Activated naive CD8-positive, alpha-beta T cell treated with anti-CD3 and anti-CD28 coated beads for 36 hours (primary cell): ENCODE measurements around the gene RASSF3. TPM values are rescaled to one million over a fixed set of nuclear protein-coding genes. Genes with fewer than 3 reads are reported as not detected.

Source experiments
- DNase-seq: peaks from one replicate; pipeline ENCODE4 v3.0.0; 2021
- H3K27ac Mint-ChIP-seq: one replicate; pipeline ENCODE4 v1.8.0; 2022; ENCODE audit warnings: mild to moderate bottlenecking, moderate library complexity, mixed read lengths
- H3K27me3 Mint-ChIP-seq: one replicate; pipeline ENCODE4 v1.8.0; 2022; ENCODE audit warnings: mild to moderate bottlenecking, mixed read lengths
- H3K36me3 Mint-ChIP-seq: one replicate; pipeline ENCODE4 v1.8.0; 2021; ENCODE audit warnings: mild to moderate bottlenecking, mixed read lengths
- H3K4me1 Mint-ChIP-seq: one replicate; pipeline ENCODE4 v1.8.0; 2021; ENCODE audit warnings: mixed read lengths
- H3K4me3 Mint-ChIP-seq: one replicate; pipeline ENCODE4 v1.8.0; 2022; ENCODE audit warnings: mild to moderate bottlenecking, moderate library complexity, mixed read lengths
- H3K9me3 Mint-ChIP-seq: one replicate; pipeline ENCODE4 v1.8.0; 2022; ENCODE audit warnings: mixed read lengths
- total RNA-seq, 2 experiments: library from RNA; stranded (reverse); gene quantifications; one replicate each; pipeline ENCODE4 v1.2.3, GENCODE V29; 2021

The RASSF3 gene
- total RNA-seq, 2 experiments from 2014 or later: 48.0 to 51.0 TPM

GRCh38 chr12:64722835-64723234 is 112.5 kb downstream of the RASSF3 start:
- no peaks in the 10 kb centered on the region for H3K9me3 Mint-ChIP-seq
- H3K27me3 Mint-ChIP-seq: no peaks in the 10 kb centered on the region
- peaks cover 4% of the 10 kb centered on the region for H3K4me1 Mint-ChIP-seq
- no peak overlapping the region for H3K27ac Mint-ChIP-seq
- H3K4me3 Mint-ChIP-seq: no peak overlapping the region
- peaks cover 21% of the 10 kb centered on the region for H3K36me3 Mint-ChIP-seq
- no peak for DNase-seq

- Mint-ChIP-seq H3K9me3 (no peaks in the 10 kb centered on the region), H3K27me3 (no peaks in the 10 kb centered on the region), H3K4me1 (peaks cover 4% of the 10 kb centered on the region), H3K4me3 (no peak overlapping the region), H3K36me3 (peaks cover 27% of the 10 kb centered on the region), H3K27ac (no peak overlapping the region)
- DNase-seq: no peak
Observed at GRCh38 chr12:64723630-64724029, 113.3 kb downstream of the RASSF3 start.

GRCh38 chr12:64724201-64724745 is 114.0 kb downstream of the RASSF3 start:
- no peak for DNase-seq
- H3K9me3 Mint-ChIP-seq: no peaks in the 10 kb centered on the region
- H3K27ac Mint-ChIP-seq: no peak overlapping the region
- H3K4me1 Mint-ChIP-seq: peaks cover 4% of the 10 kb centered on the region
- no peak overlapping the region for H3K4me3 Mint-ChIP-seq
- no peaks in the 10 kb centered on the region for H3K27me3 Mint-ChIP-seq
- H3K36me3 Mint-ChIP-seq: peaks cover 24% of the 10 kb centered on the region

GRCh38 chr12:64729909-64730587 is 119.8 kb downstream of the RASSF3 start:
- Mint-ChIP-seq H3K27me3 (no peaks in the 10 kb centered on the region), H3K27ac (peak overlapping the region; percentile 76), H3K4me1 (peaks cover 12% of the 10 kb centered on the region), H3K36me3 (peaks cover 25% of the 10 kb centered on the region), H3K4me3 (no peak overlapping the region), H3K9me3 (no peaks in the 10 kb centered on the region)
- no peak for DNase-seq

- Mint-ChIP-seq H3K27ac (peak overlapping the region; percentile 59), H3K36me3 (peaks cover 25% of the 10 kb centered on the region), H3K27me3 (no peaks in the 10 kb centered on the region), H3K4me1 (peaks cover 12% of the 10 kb centered on the region), H3K9me3 (no peaks in the 10 kb centered on the region), H3K4me3 (no peak overlapping the region)
- no peak for DNase-seq
Observed at GRCh38 chr12:64730588-64730969, 120.3 kb downstream of the RASSF3 start.

GRCh38 chr12:64731683-64732082 is 121.4 kb downstream of the RASSF3 start:
- H3K36me3 Mint-ChIP-seq: peaks cover 28% of the 10 kb centered on the region
- H3K27ac Mint-ChIP-seq: no peak overlapping the region
- no peaks in the 10 kb centered on the region for H3K27me3 Mint-ChIP-seq
- H3K9me3 Mint-ChIP-seq: no peaks in the 10 kb centered on the region
- H3K4me3 Mint-ChIP-seq: no peak overlapping the region
- no peak for DNase-seq
- H3K4me1 Mint-ChIP-seq: peaks cover 12% of the 10 kb centered on the region

- Mint-ChIP-seq H3K4me1 (peaks cover 20% of the 10 kb centered on the region), H3K4me3 (no peak overlapping the region), H3K36me3 (peaks cover 35% of the 10 kb centered on the region), H3K9me3 (no peaks in the 10 kb centered on the region), H3K27me3 (no peaks in the 10 kb centered on the region), H3K27ac (no peak overlapping the region)
- DNase-seq: no peak
Observed at GRCh38 chr12:64733857-64734256, 123.6 kb downstream of the RASSF3 start.

GRCh38 chr12:64735442-64735841 is 125.1 kb downstream of the RASSF3 start:
- Mint-ChIP-seq H3K9me3 (no peaks in the 10 kb centered on the region), H3K36me3 (peaks cover 42% of the 10 kb centered on the region), H3K4me1 (peaks cover 14% of the 10 kb centered on the region), H3K4me3 (no peak overlapping the region), H3K27me3 (no peaks in the 10 kb centered on the region), H3K27ac (no peak overlapping the region)
- no peak for DNase-seq

- Mint-ChIP-seq H3K36me3 (peaks cover 42% of the 10 kb centered on the region), H3K4me1 (peaks cover 9% of the 10 kb centered on the region), H3K27me3 (no peaks in the 10 kb centered on the region), H3K9me3 (no peaks in the 10 kb centered on the region), H3K27ac (no peak overlapping the region), H3K4me3 (no peak overlapping the region)
- DNase-seq: no peak
Observed at GRCh38 chr12:64736771-64737170, 126.5 kb downstream of the RASSF3 start.

- H3K9me3 Mint-ChIP-seq: no peaks in the 10 kb centered on the region
- peak; percentile 10 for DNase-seq
- H3K4me3 Mint-ChIP-seq: no peak overlapping the region
- H3K27me3 Mint-ChIP-seq: no peaks in the 10 kb centered on the region
- H3K27ac Mint-ChIP-seq: peak overlapping the region; percentile 86
- peaks cover 48% of the 10 kb centered on the region for H3K36me3 Mint-ChIP-seq
- peaks cover 13% of the 10 kb centered on the region for H3K4me1 Mint-ChIP-seq
Observed at GRCh38 chr12:64737539-64737938, 127.2 kb downstream of the RASSF3 start.

- peaks cover 13% of the 10 kb centered on the region for H3K4me1 Mint-ChIP-seq
- no peak overlapping the region for H3K4me3 Mint-ChIP-seq
Observed at GRCh38 chr12:64739778-64740177, 129.5 kb downstream of the RASSF3 start.

GRCh38 chr12:64740646-64741045 is 130.4 kb downstream of the RASSF3 start:
- DNase-seq: no peak
- Mint-ChIP-seq H3K27me3 (no peaks in the 10 kb centered on the region), H3K4me3 (no peak overlapping the region), H3K9me3 (no peaks in the 10 kb centered on the region), H3K36me3 (peaks cover 52% of the 10 kb centered on the region), H3K4me1 (peaks cover 13% of the 10 kb centered on the region), H3K27ac (no peak overlapping the region)

More at GRCh38 chr12:64739778-64740177, 129.5 kb downstream of the RASSF3 start:
- Mint-ChIP-seq H3K27ac (no peak overlapping the region), H3K9me3 (no peaks in the 10 kb centered on the region), H3K27me3 (no peaks in the 10 kb centered on the region), H3K36me3 (peaks cover 50% of the 10 kb centered on the region)
- DNase-seq: no peak

GRCh38 chr12:64742416-64742815 is 132.1 kb downstream of the RASSF3 start:
- Mint-ChIP-seq H3K4me3 (no peak overlapping the region), H3K27ac (peak overlapping the region; percentile 56), H3K9me3 (no peaks in the 10 kb centered on the region), H3K36me3 (peaks cover 40% of the 10 kb centered on the region), H3K27me3 (no peaks in the 10 kb centered on the region), H3K4me1 (peaks cover 12% of the 10 kb centered on the region)
- DNase-seq: no peak

GRCh38 chr12:64743206-64743605 is 132.9 kb downstream of the RASSF3 start:
- peaks cover 6% of the 10 kb centered on the region for H3K4me1 Mint-ChIP-seq
- H3K27me3 Mint-ChIP-seq: no peaks in the 10 kb centered on the region
- no peak for DNase-seq
- no peak overlapping the region for H3K4me3 Mint-ChIP-seq
- H3K27ac Mint-ChIP-seq: no peak overlapping the region
- no peaks in the 10 kb centered on the region for H3K9me3 Mint-ChIP-seq
- peaks cover 34% of the 10 kb centered on the region for H3K36me3 Mint-ChIP-seq

GRCh38 chr12:64744422-64745258 is 134.3 kb downstream of the RASSF3 start:
- Mint-ChIP-seq H3K9me3 (no peaks in the 10 kb centered on the region), H3K27ac (no peak overlapping the region), H3K27me3 (no peaks in the 10 kb centered on the region), H3K4me1 (peaks cover 8% of the 10 kb centered on the region), H3K36me3 (peaks cover 30% of the 10 kb centered on the region), H3K4me3 (no peak overlapping the region)
- no peak for DNase-seq
